GM18502 (cell line): ENCODE data around the gene MED1.
"Not testable (repeated sequence)": the region's sequence is repeated elsewhere in the genome, so short reads cannot be mapped to it uniquely, and the experiment has no call there.

Experiments
- ATAC-seq: cut with Tn5 transposase; IDR thresholded peaks from one replicate; pipeline ENCODE4 v1.9.1; 2021; ENCODE audit warnings: mild to moderate bottlenecking; ENCODE audit not compliant: unreplicated experiment, poor library complexity

MED1 gene, protein sequence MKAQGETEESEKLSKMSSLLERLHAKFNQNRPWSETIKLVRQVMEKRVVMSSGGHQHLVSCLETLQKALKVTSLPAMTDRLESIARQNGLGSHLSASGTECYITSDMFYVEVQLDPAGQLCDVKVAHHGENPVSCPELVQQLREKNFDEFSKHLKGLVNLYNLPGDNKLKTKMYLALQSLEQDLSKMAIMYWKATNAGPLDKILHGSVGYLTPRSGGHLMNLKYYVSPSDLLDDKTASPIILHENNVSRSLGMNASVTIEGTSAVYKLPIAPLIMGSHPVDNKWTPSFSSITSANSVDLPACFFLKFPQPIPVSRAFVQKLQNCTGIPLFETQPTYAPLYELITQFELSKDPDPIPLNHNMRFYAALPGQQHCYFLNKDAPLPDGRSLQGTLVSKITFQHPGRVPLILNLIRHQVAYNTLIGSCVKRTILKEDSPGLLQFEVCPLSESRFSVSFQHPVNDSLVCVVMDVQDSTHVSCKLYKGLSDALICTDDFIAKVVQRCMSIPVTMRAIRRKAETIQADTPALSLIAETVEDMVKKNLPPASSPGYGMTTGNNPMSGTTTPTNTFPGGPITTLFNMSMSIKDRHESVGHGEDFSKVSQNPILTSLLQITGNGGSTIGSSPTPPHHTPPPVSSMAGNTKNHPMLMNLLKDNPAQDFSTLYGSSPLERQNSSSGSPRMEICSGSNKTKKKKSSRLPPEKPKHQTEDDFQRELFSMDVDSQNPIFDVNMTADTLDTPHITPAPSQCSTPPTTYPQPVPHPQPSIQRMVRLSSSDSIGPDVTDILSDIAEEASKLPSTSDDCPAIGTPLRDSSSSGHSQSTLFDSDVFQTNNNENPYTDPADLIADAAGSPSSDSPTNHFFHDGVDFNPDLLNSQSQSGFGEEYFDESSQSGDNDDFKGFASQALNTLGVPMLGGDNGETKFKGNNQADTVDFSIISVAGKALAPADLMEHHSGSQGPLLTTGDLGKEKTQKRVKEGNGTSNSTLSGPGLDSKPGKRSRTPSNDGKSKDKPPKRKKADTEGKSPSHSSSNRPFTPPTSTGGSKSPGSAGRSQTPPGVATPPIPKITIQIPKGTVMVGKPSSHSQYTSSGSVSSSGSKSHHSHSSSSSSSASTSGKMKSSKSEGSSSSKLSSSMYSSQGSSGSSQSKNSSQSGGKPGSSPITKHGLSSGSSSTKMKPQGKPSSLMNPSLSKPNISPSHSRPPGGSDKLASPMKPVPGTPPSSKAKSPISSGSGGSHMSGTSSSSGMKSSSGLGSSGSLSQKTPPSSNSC (N-terminal part only)

GRCh38 chr17:39450847-39451581 is at the start of gene MED1:
MED1 (minus strand) TSS chr17:39451263; CDS start chr17:39451062, 201 bp downstream.
- ATAC-seq, result peak; percentile 92

DNA sequence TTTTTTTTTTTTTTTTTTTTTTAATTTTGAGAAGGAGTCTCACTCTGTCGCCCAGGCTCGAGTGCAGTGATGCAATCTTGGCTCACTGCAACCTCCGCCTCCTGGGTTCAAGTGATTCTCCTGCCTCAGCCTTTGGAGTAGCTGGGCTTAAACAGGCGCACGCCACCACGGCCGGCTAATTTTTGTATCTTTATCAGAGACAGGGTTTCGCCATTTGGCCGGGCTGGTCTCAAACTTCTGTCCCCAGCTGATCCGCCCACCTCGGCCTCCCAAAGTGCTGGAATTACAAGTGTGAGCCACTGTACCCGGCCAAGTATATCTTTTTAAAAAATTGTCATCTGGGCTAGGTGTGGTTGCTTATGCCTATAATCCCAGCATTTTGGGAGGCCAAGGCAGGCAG is 45.9 kb upstream of the MED1 start:
- not testable (repeated sequence) for ATAC-seq

GRCh38 chr17:39487946-39488345 is 36.9 kb upstream of the MED1 start:
- no peak for ATAC-seq

DNA sequence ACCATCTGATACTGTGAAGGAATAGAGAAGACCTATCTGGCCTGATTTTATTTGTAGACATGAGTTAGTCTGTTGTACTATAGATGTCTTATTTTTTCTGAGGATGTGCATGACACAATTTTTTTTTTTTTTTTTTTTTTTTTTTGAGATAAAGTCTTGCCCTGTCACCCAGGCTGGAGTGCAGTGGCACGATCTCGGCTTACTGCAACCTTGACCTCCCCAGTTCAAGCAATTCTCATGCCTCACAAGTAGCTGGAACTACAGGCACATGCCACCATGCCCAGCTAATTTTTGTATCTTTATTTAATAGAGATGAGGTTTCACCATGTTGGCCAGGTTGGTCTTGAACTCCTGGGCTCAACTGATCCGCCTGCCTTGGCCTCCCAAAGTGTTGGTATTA is 36.4 kb upstream of the MED1 start:
- not testable (repeated sequence) for ATAC-seq

GRCh38 chr17:39486242-39486641 is 35.2 kb upstream of the MED1 start:
- no peak for ATAC-seq

DNA sequence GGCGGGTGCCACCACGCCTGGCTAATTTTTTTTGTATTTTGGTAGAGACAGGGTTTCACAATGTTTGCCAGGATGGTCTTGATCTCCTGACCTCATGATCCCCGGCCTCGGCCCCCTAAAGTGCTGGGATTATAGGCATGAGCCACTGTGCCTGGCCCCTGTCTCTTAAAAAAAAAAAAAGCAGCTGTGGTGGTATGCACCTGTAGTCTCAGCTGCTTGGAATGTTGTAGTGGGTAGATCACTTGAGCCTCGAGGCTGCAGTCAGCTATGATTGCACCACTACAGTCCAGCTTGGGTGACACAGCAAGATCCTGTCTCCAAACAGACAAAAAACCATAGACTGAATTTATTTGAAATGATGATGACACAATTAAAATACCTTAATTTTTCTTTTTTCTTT is 34.5 kb upstream of the MED1 start:
- ATAC-seq, result no peak

GRCh38 chr17:39484178-39484577 is 33.1 kb upstream of the MED1 start:
- no peak for ATAC-seq

DNA sequence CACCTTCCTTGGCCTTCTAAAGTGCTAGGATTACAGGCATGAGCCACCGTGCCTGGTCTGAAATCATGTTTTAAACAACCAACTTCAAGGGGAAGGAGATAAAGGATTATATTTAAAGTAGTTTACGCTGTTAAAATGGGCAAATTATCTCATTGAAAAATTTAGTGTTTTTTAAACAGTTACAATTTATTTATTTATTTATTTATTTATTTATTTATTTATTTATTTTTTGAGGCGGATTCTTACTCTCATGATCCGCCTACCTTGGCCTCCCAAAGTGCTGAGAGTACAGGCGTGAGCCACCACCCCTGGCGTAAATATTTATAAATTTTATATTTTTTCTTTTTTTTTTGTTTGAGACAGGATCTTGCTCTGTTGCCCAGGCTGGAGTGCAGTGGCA is 32.4 kb upstream of the MED1 start:
- no peak for ATAC-seq

- not testable (repeated sequence) for ATAC-seq
These were observed 28.6 kb upstream of the MED1 start for GRCh38 chr17:39479631-39480030.

- ATAC-seq, result no peak
These were observed 22.2 kb upstream of the MED1 start for GRCh38 chr17:39473310-39473709.

GRCh38 chr17:39468610-39469009 is 17.5 kb upstream of the MED1 start:
- not testable (repeated sequence) for ATAC-seq

GRCh38 chr17:39464639-39465181 is 13.6 kb upstream of the MED1 start:
- not testable (repeated sequence) for ATAC-seq

DNA sequence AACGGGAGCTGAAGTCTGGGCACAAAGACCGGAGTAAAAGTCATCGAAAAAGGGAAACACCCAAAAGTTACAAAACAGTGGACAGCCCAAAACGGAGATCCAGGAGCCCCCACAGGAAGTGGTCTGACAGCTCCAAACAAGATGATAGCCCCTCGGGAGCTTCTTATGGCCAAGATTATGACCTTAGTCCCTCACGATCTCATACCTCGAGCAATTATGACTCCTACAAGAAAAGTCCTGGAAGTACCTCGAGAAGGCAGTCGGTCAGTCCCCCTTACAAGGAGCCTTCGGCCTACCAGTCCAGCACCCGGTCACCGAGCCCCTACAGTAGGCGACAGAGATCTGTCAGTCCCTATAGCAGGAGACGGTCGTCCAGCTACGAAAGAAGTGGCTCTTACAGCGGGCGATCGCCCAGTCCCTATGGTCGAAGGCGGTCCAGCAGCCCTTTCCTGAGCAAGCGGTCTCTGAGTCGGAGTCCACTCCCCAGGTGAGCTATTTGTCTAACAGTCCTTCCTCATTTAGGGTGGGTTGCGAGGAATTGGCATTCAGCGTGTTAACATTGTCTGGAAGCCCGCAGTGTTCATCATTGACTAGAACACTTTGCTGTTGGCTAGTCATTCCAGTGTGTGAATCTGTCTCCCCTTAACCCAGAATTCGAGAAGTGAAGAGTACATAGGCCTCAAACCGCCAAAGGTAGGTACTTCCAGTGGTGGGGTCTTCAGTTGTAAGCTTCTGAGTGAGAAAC is 11.7 kb upstream of the MED1 start:
- no peak for ATAC-seq

GRCh38 chr17:39461926-39462569 is 11.0 kb upstream of the MED1 start:
- peak; percentile 9 for ATAC-seq

DNA sequence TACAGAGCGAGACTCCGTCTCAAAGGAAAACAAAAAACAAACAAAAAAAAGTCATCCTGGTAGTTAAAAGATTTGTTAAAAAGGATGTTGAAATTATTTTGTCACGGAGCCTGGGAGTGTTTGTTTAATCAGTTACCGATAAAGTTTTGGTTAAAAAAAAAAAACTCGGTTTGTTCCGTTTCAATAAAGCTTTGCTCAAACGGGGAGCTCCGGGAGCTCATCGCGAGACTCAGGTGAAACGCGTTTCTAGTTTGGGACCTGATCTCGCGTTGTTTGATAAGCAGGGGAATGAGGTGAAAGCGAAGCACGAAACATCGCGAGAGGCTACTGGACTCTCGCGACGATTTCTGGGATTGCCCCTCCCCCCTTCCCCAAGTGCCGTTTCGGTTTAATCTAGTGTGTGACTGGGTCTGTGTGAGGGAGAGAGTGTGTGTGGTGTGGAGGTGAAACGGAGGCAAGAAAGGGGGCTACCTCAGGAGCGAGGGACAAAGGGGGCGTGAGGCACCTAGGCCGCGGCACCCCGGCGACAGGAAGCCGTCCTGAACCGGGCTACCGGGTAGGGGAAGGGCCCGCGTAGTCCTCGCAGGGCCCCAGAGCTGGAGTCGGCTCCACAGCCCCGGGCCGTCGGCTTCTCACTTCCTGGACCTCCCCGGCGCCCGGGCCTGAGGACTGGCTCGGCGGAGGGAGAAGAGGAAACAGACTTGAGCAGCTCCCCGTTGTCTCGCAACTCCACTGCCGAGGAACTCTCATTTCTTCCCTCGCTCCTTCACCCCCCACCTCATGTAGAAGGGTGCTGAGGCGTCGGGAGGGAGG is 10.3 kb upstream of the MED1 start, which contains the start of gene CDK12:
Gene CDK12, plus strand, starts transcription at position 374 of the 813 bp plus-strand sequence. CDS start 586 bp downstream, outside the sequence.
- peak; percentile 78 for ATAC-seq

DNA sequence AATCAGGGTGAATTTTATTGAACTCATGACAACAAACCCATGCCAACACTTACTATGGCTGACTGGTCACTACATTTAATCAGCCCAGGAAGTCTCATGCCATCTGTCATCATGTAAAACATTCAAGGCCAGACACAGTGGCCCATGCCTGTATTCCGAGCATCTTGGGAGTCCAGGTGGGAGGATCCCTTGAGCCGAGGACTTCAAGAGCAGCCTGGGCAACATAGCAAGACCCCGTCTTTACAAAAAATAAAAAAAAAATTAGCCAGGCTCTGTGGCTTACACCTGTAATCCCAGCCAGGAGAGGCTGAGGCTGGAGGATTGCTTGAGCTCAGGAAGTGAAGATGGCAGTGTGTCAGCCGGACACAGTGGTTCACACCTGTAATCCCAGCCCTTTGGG is 4.9 kb upstream of the MED1 start:
- ATAC-seq, result no peak

DNA sequence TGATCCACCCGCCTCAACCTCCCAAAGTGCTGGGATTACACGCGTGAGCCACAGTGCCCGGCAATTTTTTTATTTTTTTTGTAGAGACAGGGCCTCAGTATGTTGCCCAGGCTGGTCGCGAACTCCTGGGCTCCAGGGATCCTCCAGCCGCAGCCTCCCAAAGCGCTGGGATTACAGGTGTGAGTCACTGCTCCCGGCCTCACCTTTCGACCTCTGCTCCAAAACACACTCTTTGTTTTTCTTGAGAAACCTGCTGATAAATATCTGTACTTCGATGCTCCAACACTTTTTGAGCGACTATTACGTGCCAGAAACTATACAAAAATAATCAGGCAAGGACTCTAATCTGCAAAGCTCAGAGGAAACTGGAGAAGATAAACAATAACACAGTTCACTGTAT is 1.0 kb downstream of the MED1 start:
- ATAC-seq, result no peak
